Activated CD4-positive, CD25-positive, alpha-beta regulatory T cell treated with anti-CD3 and anti-CD28 coated beads, Interleukin-2, amount 50 U/mL, for 16 hours (primary cell): ENCODE data around the gene NELL1.
"Not testable (repeated sequence)": the region's sequence is repeated elsewhere in the genome, so short reads cannot be mapped to it uniquely, and the experiment has no call there.

Experiments
- DNase-seq: peaks from one replicate; pipeline ENCODE4 v3.0.0-alpha.2; 2020; ENCODE audit warnings: low read depth, low spot score

Gene NELL1

GRCh38 chr11:21110415-21110814 lies 441.0 kb downstream of the NELL1 start:
- DNase-seq, result no peak

GRCh38 chr11:21113876-21114275 lies 444.5 kb downstream of the NELL1 start:
- DNase-seq, result no peak

- no peak for DNase-seq
These were observed 446.6 kb downstream of the NELL1 start for GRCh38 chr11:21116009-21116408.

- DNase-seq, result no peak
These were observed 450.0 kb downstream of the NELL1 start for GRCh38 chr11:21119411-21119810.

- DNase-seq, result no peak
These were observed 452.6 kb downstream of the NELL1 start for GRCh38 chr11:21121991-21122390.

DNA sequence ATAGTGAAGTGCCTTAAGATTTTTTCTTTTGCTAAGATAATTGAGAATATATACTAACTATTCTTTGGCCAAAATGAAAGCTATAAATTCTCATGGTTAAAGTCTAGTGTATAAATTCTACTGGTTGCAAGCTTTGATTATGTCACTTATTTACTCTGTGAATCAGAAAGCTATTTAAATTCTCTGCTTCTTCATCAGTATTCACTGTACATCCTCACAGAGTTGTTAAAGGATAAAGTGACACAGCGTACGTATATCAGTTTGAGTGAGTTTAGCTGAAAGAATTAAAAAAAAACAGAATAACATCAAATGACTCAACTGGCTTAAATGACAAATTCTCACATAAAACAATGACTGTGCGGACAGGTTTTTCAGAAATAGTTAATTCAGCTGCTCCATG lies 453.1 kb downstream of the NELL1 start:
- DNase-seq, result no peak

GRCh38 chr11:21132146-21132720 lies 462.8 kb downstream of the NELL1 start:
- DNase-seq, result no peak

GRCh38 chr11:21133244-21133643 lies 463.9 kb downstream of the NELL1 start:
- DNase-seq, result no peak

DNA sequence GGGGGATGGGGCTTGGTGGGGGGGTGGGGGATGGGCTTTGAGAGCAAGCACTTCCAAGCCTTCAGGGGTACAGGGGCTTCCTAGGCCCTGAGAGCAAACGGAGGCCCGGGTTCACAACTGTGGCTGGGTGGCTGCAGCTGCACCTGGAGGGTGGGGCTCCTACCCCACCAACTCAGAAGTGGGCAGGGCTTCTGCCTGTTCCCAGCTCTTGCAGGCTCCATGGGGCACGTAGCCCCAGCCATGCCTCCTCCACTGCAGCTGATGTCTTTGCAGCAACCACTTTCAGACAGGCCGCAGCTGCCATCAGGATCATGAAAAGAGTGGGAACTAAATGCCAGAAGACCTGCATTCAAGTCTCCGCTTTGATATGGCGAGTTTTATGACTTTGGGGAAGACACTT lies 464.3 kb downstream of the NELL1 start:
- no peak for DNase-seq

DNA sequence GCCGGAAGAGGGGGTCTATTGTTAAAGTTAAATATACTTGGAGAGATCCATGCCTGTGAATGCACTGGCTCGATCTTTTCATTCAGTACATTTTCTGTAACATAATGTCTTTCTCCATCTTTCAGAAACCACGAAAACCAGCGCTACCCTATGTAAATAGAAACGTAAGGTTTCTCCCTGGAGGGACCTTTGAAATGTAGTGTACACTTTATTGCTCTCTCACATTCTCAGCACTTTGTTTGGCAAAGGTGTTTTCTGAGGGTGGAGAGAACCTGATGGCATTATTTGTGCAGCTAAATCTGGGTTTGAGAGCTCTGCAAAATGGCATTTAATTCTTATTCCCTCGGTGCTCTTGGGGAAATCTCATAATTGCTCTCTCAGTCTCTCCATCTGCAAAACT lies 468.4 kb downstream of the NELL1 start:
- no peak for DNase-seq

DNA sequence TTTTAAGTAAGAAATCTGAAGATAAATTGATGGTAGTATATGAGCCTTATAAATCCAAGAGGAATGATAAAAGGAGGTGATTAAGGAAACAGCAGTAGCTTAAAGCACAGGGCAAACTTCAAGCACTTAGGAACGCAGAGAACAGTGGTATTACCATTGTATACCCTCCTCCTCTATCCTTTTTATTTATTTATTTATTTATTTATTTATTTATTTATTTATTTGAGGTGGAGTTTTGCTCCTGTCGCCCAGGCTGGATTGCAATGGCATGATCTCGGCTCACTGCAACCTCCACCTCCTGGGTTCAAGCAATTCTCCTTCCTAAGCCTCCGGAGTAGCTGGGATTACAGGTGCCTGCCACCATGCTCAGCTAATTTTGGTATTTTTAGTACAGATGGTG lies 472.2 kb downstream of the NELL1 start:
- not testable (repeated sequence) for DNase-seq

DNA sequence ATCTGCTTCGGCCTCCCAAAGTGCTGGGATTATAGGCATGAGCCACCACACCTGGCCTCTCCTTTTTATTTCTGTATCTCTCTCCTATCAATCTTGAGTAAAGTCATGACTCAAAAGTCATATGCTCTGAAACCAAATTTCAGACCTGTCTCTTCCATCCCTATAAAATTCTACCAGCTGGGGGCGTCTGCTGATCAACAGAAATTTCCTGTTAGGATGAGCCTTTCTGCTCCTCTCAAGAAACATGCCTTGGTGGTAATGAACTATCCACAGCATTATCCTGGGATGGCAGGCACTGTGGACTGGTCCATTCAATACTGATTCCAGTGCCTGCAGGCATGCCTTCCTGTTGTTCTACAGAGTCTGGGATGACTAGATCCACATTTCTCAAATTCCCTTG lies 472.6 kb downstream of the NELL1 start:
- DNase-seq, result no peak

- no peak for DNase-seq
These were observed 475.1 kb downstream of the NELL1 start for GRCh38 chr11:21144531-21144930.

DNA sequence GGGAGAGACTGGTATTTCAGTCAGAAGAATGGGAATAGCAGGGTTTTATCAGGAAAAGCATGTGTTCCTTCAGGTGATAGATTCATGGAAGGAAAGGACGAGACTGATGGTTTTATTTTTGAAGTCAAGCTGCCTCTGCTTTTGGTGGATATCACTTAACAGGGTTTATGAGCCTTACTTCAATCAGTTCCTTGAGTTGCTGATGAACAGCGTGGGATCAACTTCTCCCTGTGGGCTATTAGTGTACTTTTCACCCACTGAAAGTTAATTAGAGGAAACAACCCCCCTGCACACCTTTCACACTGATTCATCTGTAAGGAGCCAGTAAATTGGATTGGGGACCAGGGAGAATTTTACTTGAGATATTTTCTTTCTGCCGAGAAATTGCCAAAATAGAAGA lies 479.0 kb downstream of the NELL1 start:
- no peak for DNase-seq

- DNase-seq, result no peak
These were observed 490.8 kb downstream of the NELL1 start for GRCh38 chr11:21160140-21160539.

DNA sequence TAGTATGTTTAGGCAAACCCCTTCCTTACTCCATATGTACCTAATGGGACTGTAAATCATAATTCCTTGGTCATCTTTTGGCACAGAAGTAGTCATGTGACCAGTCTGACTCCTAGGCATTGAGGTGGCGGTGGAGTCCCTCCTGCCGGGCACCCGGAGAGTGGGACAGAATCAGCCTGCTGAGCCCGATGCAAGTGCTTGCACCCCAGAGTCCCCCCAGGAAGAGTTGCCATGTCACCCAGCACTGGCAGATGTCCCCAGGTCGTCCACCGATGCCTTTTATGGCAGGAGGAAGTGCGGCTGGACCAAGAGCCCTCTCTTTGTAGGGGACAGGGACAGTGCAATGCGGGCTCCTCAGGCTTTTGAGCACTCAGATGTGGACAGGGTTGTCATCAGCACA lies 500.3 kb downstream of the NELL1 start:
- DNase-seq, result no peak

- DNase-seq, result no peak
These were observed 504.1 kb downstream of the NELL1 start for GRCh38 chr11:21173476-21173875.

DNA sequence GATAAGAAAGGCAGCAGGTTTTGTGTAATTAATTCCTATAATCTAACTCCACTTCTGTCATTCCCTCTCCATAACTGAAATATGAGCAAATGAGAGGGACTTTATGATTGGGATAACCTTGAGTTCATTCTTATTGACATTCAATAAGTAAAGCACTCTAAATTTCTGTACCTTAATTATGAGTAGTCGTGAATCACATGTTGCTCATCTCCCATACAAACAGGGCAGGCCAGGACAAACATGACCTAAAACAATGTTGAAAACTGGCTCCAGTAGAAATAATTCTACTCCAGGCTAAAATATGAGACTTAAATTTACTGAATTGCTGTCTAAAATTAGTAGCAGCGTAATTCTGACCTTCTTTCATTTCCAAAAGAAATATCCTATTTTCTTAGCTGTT lies 505.4 kb downstream of the NELL1 start:
- no peak for DNase-seq

GRCh38 chr11:21177379-21177778 lies 508.0 kb downstream of the NELL1 start:
- DNase-seq, result no peak

DNA sequence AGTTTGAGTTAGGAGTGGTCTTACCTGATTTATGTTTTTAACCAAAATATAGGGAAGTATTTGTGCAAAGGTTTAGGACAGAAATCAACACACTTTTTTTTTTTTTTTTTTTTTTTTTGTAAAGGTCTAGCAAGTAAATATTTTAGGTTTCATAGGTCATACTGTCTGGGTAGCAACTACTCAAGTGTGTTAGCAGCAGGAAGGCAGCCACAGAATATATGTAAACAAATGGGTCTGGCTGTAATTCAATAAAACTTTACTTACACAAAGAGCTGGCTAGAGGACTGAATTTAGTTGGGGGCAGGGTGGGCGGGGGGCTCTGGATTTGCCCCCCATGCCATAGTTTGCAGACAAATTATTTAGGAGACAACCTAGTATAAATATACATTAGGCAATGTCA lies 510.4 kb downstream of the NELL1 start:
- DNase-seq, result no peak

DNA sequence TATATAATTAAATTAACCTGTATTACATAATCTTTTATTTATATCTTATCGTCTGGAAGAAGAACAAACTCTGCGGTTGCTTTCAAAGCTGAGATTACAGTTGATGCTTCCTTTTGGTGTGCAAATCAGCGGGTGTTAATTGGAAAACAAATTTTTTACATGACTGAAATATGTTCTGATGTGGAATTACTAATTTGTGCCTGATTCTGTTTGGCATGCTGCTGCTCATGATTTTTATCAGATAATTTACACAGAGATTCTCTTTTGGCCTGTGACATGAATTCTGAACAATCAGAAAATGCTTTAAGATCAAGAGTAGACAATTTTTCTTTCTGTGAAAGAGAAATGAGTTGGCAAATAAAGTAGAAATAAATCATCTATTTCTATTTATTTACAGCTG lies 510.8 kb downstream of the NELL1 start:
- DNase-seq, result no peak

GRCh38 chr11:21185959-21186358 lies 516.6 kb downstream of the NELL1 start:
- no peak for DNase-seq

- no peak for DNase-seq
These were observed 520.8 kb downstream of the NELL1 start for GRCh38 chr11:21190181-21190580.

DNA sequence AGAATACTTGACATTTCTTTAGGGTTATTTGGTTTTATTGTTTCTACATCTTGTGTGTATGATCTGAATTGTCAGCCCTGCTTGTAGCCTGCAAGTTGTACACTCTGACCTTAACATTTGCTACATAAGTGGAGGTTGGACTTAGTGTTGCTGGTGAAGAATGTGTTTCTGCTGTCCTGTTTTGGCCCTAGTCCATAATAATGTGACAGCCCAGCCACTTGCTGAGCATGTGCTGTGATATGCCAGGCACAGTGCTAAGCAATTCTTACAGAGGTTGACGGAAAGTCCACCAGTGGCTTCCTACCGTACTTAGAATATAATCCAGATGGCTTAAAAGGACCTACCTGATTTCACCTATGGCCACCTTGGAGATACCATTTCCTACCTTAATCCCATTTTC lies 526.6 kb downstream of the NELL1 start:
- no peak for DNase-seq
